Activated T-cell treated with anti-CD3 and anti-CD28 coated beads, Interleukin-2, amount 50 U/mL, for 72 hours (primary cell): Measurements from ENCODE around the gene CFAP99. TPM values are rescaled to one million over a fixed set of nuclear protein-coding genes. Genes with fewer than 3 reads are reported as not detected.

Experiments
- ATAC-seq, 2 donors: fragments of 150-1000 bp; cut with Tn5 transposase; replicated peaks in 1 of 2; 2 replicates each; pipeline ENCODE4 v1.10.0; 2021; ENCODE audit warnings: moderate library complexity in 2 of 2, mild to moderate bottlenecking in 1 of 2
- DNase-seq, 2 donors: peaks; one replicate each; pipeline ENCODE4 v3.0.0; 2021 to 2022; ENCODE audit warnings: mixed read lengths in 1 of 2
- H3K27ac Mint-ChIP-seq: one replicate; pipeline ENCODE4 v1.8.0; 2022; ENCODE audit warnings: mild to moderate bottlenecking, moderate library complexity, mixed read lengths
- H3K27me3 Mint-ChIP-seq: one replicate; pipeline ENCODE4 v1.8.0; 2022; ENCODE audit warnings: low read depth, mixed read lengths
- H3K36me3 Mint-ChIP-seq, 2 donors: one replicate each; pipeline ENCODE4 v1.8.0; 2022; ENCODE audit warnings: mixed read lengths in 2 of 2, mild to moderate bottlenecking in 1 of 2; ENCODE audit not compliant: insufficient read depth in 2 of 2
- H3K4me1 Mint-ChIP-seq: one replicate; pipeline ENCODE4 v1.8.0; 2022; ENCODE audit warnings: low read depth, mixed read lengths
- H3K4me3 Mint-ChIP-seq, 2 donors: one replicate each; pipeline ENCODE4 v1.8.0; 2022; ENCODE audit warnings: mild to moderate bottlenecking in 2 of 2, mixed read lengths in 2 of 2, moderate library complexity in 2 of 2
- H3K9me3 Mint-ChIP-seq, 2 donors: one replicate each; pipeline ENCODE4 v1.8.0; 2022; ENCODE audit warnings: mixed read lengths in 2 of 2
- total RNA-seq, 2 donors: library from RNA; stranded (reverse); gene quantifications; one replicate each; pipeline ENCODE4 v1.2.3, GENCODE V29; 2022

The CFAP99 gene
- total RNA-seq, 2 donors from 2014 or later = not detected

GRCh38 chr4:2383760-2384159, 35.0 kb upstream of the CFAP99 start:
- Mint-ChIP-seq H3K27me3 (no peaks in the 10 kb centered on the region), H3K4me1 (peaks cover 15% of the 10 kb centered on the region), H3K36me3 (peaks cover 0 to 4% of the 10 kb centered on the region in 2 donors), H3K9me3 (no peaks in the 10 kb centered on the region), H3K27ac (no peak overlapping the region), H3K4me3 (peak overlapping the region in 1 of 2 donors; percentile 36)
- DNase-seq (no peak), ATAC-seq (no peak)

- no peak overlapping the region for H3K27ac Mint-ChIP-seq
- peaks cover 0 to 4% of the 10 kb centered on the region in 2 donors for H3K36me3 Mint-ChIP-seq
- DNase-seq (no peak), ATAC-seq (no peak)
- H3K9me3 Mint-ChIP-seq = no peaks in the 10 kb centered on the region
- peaks cover 15% of the 10 kb centered on the region for H3K4me1 Mint-ChIP-seq
- H3K27me3 Mint-ChIP-seq = no peaks in the 10 kb centered on the region
- no peak overlapping the region for H3K4me3 Mint-ChIP-seq
These were observed 34.5 kb upstream of the CFAP99 start for GRCh38 chr4:2384245-2384644.

DNA sequence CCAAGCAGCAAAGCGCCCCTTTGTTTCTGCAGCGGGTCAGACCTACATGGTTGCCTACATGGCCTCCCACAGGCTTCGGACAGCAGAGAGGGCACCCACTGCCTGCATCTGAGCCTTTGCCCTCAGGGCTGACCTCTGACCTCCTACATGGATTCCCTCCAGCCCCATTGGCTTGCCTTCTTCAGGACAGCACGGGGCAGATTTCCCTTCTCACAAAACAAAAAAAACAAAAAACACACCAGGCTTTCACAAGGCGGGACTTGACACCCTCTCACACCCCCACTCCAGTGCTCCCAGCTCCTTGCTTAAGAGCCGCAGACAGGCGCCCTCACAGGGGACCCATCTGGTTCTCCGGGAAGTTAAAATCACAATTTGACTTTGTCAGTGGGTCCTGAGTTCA, 33.2 kb upstream of the CFAP99 start:
- H3K36me3 Mint-ChIP-seq = peaks cover 0 to 4% of the 10 kb centered on the region in 2 donors
- no peaks in the 10 kb centered on the region for H3K9me3 Mint-ChIP-seq
- ATAC-seq (no peak), DNase-seq (no peak)
- no peaks in the 10 kb centered on the region for H3K27me3 Mint-ChIP-seq
- no peak overlapping the region for H3K4me3 Mint-ChIP-seq
- peaks cover 15% of the 10 kb centered on the region for H3K4me1 Mint-ChIP-seq
- H3K27ac Mint-ChIP-seq = peak overlapping the region; percentile 32

- Mint-ChIP-seq H3K9me3 (no peaks in the 10 kb centered on the region), H3K27me3 (peaks cover 10% of the 10 kb centered on the region), H3K27ac (no peak overlapping the region), H3K4me1 (peaks cover 21% of the 10 kb centered on the region), H3K4me3 (no peak overlapping the region), H3K36me3 (no peaks in the 10 kb centered on the region)
- ATAC-seq (no peak), DNase-seq (no peak)
These were observed 32.0 kb upstream of the CFAP99 start for GRCh38 chr4:2386717-2387116.

DNA sequence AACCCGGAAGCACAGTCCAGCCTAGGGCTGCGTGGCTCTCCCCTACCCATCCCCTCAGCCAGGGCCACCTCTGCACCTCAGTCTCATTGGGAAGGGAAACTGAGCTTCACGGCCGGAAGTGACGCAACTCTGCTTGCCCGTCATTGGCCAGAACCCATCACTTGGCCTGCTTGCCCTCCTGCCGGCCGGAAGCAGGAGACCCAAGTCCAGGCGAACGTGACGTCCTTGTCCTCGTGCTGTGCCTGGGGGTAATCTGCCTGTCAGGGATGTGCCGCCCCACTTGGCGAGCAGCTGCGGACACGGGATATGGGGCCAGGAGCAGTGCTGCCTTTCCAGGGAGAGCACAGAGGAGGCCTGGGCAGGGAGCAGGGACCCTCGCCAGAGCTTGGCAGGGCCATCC, 31.5 kb upstream of the CFAP99 start:
- Mint-ChIP-seq H3K4me3 (no peak overlapping the region), H3K9me3 (no peaks in the 10 kb centered on the region), H3K4me1 (peaks cover 21% of the 10 kb centered on the region), H3K36me3 (no peaks in the 10 kb centered on the region), H3K27ac (no peak overlapping the region), H3K27me3 (peaks cover 15% of the 10 kb centered on the region)
- DNase-seq (no peak), ATAC-seq (no peak)

- H3K27me3 Mint-ChIP-seq = peaks cover 18% of the 10 kb centered on the region
- no peaks in the 10 kb centered on the region for H3K36me3 Mint-ChIP-seq
- no peak overlapping the region for H3K27ac Mint-ChIP-seq
- no peaks in the 10 kb centered on the region for H3K9me3 Mint-ChIP-seq
- H3K4me3 Mint-ChIP-seq = no peak overlapping the region
- H3K4me1 Mint-ChIP-seq = peaks cover 16% of the 10 kb centered on the region
- ATAC-seq = no peak
- no peak for DNase-seq
These were observed 30.9 kb upstream of the CFAP99 start for GRCh38 chr4:2387829-2388228.

DNA sequence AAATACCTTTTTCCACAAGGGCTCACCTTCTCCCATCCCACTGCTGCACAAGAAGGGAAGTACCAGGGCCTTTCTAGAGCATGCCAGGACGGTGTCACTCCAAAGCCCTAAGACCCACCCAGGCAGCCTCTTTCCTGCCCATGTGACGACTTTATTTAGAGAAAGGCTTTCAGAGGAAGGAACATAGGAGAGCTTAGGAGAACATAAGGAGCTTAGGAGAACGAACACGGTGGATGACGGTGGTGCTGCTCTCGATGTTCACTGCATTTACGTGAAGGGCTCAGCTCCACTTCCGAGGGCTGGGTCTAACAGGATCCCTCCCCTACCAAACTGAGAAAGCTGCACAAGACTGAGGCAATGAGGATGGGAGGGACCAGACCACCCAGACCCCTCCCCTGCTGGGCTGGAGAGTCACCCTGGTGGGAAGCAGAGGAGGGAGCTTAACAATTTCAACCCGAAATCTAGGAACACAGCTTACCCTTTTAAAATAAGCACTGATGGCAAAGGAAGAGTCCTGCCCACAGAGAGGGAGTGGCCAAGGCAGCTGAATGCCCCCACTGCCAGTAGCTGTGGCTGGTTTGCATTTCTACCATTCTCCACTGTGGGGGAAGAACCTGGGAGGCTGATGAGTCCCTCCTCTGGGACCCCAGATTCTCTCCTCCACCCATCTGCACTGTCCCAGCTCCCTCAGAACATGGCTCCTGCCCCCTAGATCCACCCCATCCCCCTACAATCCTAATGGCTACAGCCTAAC, 30.1 kb upstream of the CFAP99 start:
- no peak for DNase-seq
- Mint-ChIP-seq H3K4me1 (peaks cover 14% of the 10 kb centered on the region), H3K36me3 (no peaks in the 10 kb centered on the region), H3K27me3 (peaks cover 18% of the 10 kb centered on the region), H3K9me3 (no peaks in the 10 kb centered on the region), H3K4me3 (no peak overlapping the region), H3K27ac (no peak overlapping the region)
- no peak for ATAC-seq

DNA sequence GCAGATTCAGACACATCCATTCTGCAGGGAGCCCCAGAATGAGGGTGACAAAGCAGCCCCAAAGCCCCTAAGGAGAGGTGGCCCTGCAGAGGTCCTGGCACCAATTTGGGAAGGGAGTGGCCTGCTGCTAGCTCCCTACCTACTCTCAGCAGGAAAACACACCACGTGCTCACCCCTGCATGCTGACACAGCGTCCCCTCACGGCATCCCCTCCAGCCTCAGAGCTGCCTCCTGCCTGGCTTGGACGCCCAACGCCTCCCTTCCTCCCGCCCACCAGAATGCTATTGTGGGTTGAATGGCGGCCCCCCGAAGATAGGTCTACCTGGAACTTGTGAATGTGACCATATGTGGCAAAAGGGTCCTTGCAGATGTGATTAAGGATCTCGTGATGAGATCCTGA, 29.1 kb upstream of the CFAP99 start:
- Mint-ChIP-seq H3K4me1 (peaks cover 22% of the 10 kb centered on the region), H3K27me3 (peaks cover 18% of the 10 kb centered on the region), H3K27ac (no peak overlapping the region), H3K9me3 (no peaks in the 10 kb centered on the region), H3K36me3 (no peaks in the 10 kb centered on the region), H3K4me3 (no peak overlapping the region)
- no peak for ATAC-seq
- DNase-seq = no peak

DNA sequence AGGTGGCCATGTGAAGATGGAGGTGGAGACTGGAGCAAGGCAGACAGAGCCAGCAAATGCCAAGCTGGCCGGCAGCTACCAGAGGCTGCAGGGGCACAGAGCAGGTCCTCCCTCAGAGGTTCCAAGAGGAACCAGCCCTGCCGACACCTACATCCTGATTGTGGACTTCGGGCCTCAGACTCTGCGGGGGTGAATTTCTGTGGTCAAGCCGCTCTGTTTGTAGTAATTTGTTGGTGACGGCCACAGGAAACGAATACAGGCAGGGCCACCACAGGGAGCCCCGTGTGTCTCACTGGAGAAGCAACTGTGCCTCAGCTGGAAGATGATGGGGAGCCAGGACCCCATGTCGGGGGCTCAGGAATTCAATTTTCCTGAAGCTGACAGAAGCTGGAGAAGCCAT, 28.6 kb upstream of the CFAP99 start:
- H3K9me3 Mint-ChIP-seq = no peaks in the 10 kb centered on the region

GRCh38 chr4:2390784-2391421, 27.9 kb upstream of the CFAP99 start:
- Mint-ChIP-seq H3K4me3 (peak overlapping the region in 1 of 2 donors; percentile 56), H3K4me1 (peaks cover 28% of the 10 kb centered on the region), H3K27me3 (peaks cover 18% of the 10 kb centered on the region), H3K9me3 (no peaks in the 10 kb centered on the region), H3K27ac (no peak overlapping the region), H3K36me3 (no peaks in the 10 kb centered on the region)
- ATAC-seq = no peak
- no peak for DNase-seq

More for the DNA sequence above, 28.6 kb upstream of the CFAP99 start:
- DNase-seq (no peak), ATAC-seq (no peak)
- no peaks in the 10 kb centered on the region for H3K36me3 Mint-ChIP-seq
- H3K4me1 Mint-ChIP-seq = peaks cover 27% of the 10 kb centered on the region
- H3K27me3 Mint-ChIP-seq = peaks cover 18% of the 10 kb centered on the region
- H3K27ac Mint-ChIP-seq = no peak overlapping the region
- H3K4me3 Mint-ChIP-seq = no peak overlapping the region

DNA sequence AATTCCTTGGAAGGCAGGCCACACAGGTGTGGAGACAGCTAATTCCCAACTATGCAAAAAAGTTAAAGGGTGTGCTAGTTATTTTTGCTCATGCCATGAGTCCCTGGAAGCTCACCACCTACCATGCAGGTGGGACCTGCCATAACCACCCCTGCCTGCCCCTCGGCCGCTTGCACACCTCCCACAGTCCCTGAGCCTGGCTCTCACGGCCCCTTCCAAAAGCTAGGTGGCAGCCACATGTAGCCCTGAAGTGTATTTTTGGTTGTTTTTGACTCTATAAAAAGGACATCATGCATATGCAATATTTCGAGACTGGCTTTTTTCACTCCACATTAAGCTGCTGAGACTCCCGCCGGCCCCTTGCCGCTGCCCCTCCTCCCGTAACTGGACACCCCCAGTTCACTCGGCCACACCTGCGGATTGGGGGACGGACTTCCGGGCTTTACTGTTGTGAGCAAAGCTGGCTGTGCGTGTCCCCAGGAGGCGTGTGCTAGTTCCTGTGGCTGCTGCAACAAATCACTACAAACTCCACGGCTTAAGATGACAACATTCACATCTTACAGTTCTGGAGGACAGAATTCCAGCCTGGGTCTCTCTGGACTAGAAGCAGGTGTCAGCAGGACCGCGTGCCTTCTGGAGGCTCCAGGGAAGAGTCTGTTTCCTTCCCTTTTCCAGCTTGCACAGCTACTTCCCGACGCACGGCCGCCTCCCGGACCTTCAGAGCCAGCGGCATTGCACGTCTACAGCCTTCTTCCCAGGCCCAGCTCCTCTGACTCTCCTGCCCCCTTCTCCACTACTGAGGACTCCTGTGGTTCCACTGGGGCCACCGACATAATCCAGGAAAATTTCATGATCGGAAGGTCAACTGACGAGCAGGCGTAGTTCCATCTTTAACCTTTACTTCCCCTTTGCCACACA, 25.1 kb upstream of the CFAP99 start:
- Mint-ChIP-seq H3K4me1 (peaks cover 28% of the 10 kb centered on the region), H3K9me3 (no peaks in the 10 kb centered on the region), H3K36me3 (no peaks in the 10 kb centered on the region), H3K27me3 (peaks cover 18% of the 10 kb centered on the region), H3K4me3 (peak overlapping the region; percentile 23 to 52), H3K27ac (no peak overlapping the region)
- DNase-seq = no peak
- ATAC-seq = peak; percentile 60 to 71

DNA sequence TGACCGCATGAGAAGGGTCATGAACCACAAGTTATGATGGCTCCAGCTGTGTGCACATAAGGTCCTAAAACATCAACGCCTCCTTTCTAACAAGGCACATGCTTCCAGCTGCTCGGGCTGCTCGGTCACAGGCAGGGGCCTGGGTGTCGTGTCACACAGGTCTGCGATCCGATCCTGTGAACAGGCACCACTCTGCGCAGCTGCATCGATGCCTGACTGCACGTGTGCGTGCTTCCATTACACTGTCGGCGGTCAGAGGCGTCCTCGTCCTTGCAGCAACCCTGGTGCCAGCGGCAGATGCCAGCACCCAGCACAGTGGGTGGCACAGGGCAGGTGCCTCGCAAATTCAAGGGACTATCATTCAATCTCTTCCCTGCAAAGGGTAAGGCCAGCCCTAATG, 24.2 kb upstream of the CFAP99 start:
- H3K9me3 Mint-ChIP-seq = no peaks in the 10 kb centered on the region
- no peak for DNase-seq
- H3K27me3 Mint-ChIP-seq = peaks cover 18% of the 10 kb centered on the region
- no peak for ATAC-seq
- no peak overlapping the region for H3K27ac Mint-ChIP-seq
- H3K4me1 Mint-ChIP-seq = peaks cover 28% of the 10 kb centered on the region
- no peaks in the 10 kb centered on the region for H3K36me3 Mint-ChIP-seq
- no peak overlapping the region for H3K4me3 Mint-ChIP-seq

DNA sequence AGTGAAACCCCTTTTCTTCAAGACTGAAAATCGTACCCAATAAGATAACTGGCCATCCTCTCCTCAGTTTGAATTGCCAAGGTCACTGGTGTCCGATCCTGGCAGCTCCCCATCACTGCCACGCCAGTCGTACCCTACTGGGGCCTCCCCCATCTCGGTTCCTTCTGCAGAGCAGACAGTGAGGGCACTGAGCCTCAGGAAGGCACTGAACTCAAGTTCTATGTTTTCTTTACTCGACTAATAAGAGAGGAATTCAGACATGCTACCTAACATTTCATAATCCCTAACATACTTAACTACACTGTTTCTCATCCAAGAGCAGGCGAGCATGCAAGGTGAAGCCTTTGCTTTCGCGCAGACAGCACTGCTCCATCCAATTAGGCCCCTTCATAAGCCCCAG, 23.7 kb upstream of the CFAP99 start:
- no peak for ATAC-seq
- H3K27me3 Mint-ChIP-seq = peaks cover 18% of the 10 kb centered on the region
- no peak for DNase-seq
- H3K4me1 Mint-ChIP-seq = peaks cover 28% of the 10 kb centered on the region
- no peaks in the 10 kb centered on the region for H3K36me3 Mint-ChIP-seq
- H3K27ac Mint-ChIP-seq = no peak overlapping the region
- no peak overlapping the region for H3K4me3 Mint-ChIP-seq
- H3K9me3 Mint-ChIP-seq = no peaks in the 10 kb centered on the region
